GM23338 (cell line): Measurements from ENCODE around the gene UBA6. TPM values are rescaled to one million over a fixed set of nuclear protein-coding genes. Genes with fewer than 3 reads are reported as not detected.

ENCODE experiments used
- ATAC-seq: fragments of 200-7000 bp; cut with Tn5 transposase; 3 replicates; pipeline ENCODE4 v1.9.1; 2020
- DNase-seq: peaks from one replicate; pipeline ENCODE4 v3.0.0-alpha.2; 2015; ENCODE audit warnings: low spot score
- H2AFZ ChIP-seq: fragments of 200-600 bp; sonication (generic); 2 replicates; pipeline ENCODE4 v1.8.0; 2016; ENCODE audit warnings: antibody characterized with exemption, mild to moderate bottlenecking, moderate library complexity
- H3F3A ChIP-seq: fragments of 200-600 bp; sonication (generic); replicated peaks from 2 replicates; pipeline ENCODE4 v1.8.0; 2017; ENCODE audit warnings: antibody characterized with exemption, mixed run types, low read depth
- H3K27ac ChIP-seq: fragments of 200-600 bp; sonication (generic); 2 replicates; pipeline ENCODE4 v1.6.1; 2016; ENCODE audit warnings: low read depth
- H3K27me3 ChIP-seq: fragments of 200-600 bp; sonication (generic); 2 replicates; pipeline ENCODE4 v1.8.0; 2016; ENCODE audit warnings: mild to moderate bottlenecking, mixed run types, moderate library complexity; ENCODE audit not compliant: insufficient read depth
- H3K36me3 ChIP-seq: fragments of 200-600 bp; sonication (generic); 2 replicates; pipeline ENCODE4 v1.8.0; 2016; ENCODE audit warnings: mild to moderate bottlenecking; ENCODE audit not compliant: insufficient read depth
- H3K4me1 ChIP-seq: fragments of 200-600 bp; sonication (generic); 2 replicates; pipeline ENCODE4 v1.8.0; 2016; ENCODE audit warnings: mild to moderate bottlenecking, moderate library complexity; ENCODE audit not compliant: insufficient read depth
- H3K4me2 ChIP-seq: fragments of 200-600 bp; sonication (generic); 2 replicates; pipeline ENCODE4 v1.7.1; 2017; ENCODE audit warnings: mixed run types
- H3K4me3 ChIP-seq: fragments of 200-600 bp; sonication (generic); 2 replicates; pipeline ENCODE4 v1.6.1; 2016; ENCODE audit warnings: mixed run types
- H3K79me2 ChIP-seq: fragments of 200-600 bp; sonication (generic); replicated peaks from 2 replicates; pipeline ENCODE4 v1.8.0; 2017; ENCODE audit warnings: mild to moderate bottlenecking; ENCODE audit not compliant: insufficient read depth
- H3K9me2 ChIP-seq: fragments of 200-600 bp; sonication (generic); 2 replicates; pipeline ENCODE4 v1.8.0; 2017; ENCODE audit not compliant: insufficient read depth
- H4K20me1 ChIP-seq: fragments of 200-600 bp; sonication (generic); replicated peaks from 2 replicates; pipeline ENCODE4 v1.8.0; 2017; ENCODE audit warnings: mild to moderate bottlenecking; ENCODE audit not compliant: insufficient read depth
- H3K27ac Mint-ChIP-seq: 2 replicates; pipeline ENCODE4 v1.8.0; 2020; ENCODE audit warnings: inconsistent platforms, mild to moderate bottlenecking, moderate library complexity, mixed read lengths
- H3K27me3 Mint-ChIP-seq: 3 replicates; pipeline ENCODE4 v1.8.0; 2022; ENCODE audit warnings: low read depth, mild to moderate bottlenecking, moderate library complexity, mixed read lengths, inconsistent platforms; ENCODE audit not compliant: insufficient read depth, poor library complexity
- H3K36me3 Mint-ChIP-seq: 3 replicates; pipeline ENCODE4 v1.8.0; 2021; ENCODE audit warnings: low read depth, mild to moderate bottlenecking, inconsistent platforms, moderate library complexity, mixed read lengths
- H3K4me1 Mint-ChIP-seq: 3 replicates; pipeline ENCODE4 v1.8.0; 2020; ENCODE audit warnings: mild to moderate bottlenecking, inconsistent platforms, mixed read lengths
- H3K4me3 Mint-ChIP-seq: 3 replicates; pipeline ENCODE4 v1.8.0; 2021; ENCODE audit warnings: moderate library complexity, mild to moderate bottlenecking, inconsistent platforms, mixed read lengths
- H3K9me3 Mint-ChIP-seq: 3 replicates; pipeline ENCODE4 v1.8.0; 2020; ENCODE audit warnings: moderate library complexity, mild to moderate bottlenecking, inconsistent platforms, mixed read lengths
- CREB1 ChIP-seq: fragments of 250-450 bp; sonication (Bioruptor Pico); IDR thresholded peaks from 2 replicates; pipeline ENCODE4 v1.5.0; 2020; ENCODE audit warnings: low read depth, mild to moderate bottlenecking, moderate library complexity
- EZH2 ChIP-seq: fragments of 200-600 bp; sonication (generic); IDR thresholded peaks from one replicate; pipeline ENCODE4 v1.8.0; 2017; ENCODE audit warnings: antibody characterized with exemption, mild to moderate bottlenecking, low read depth; ENCODE audit not compliant: unreplicated experiment
- JUNB ChIP-seq: IDR thresholded peaks from one replicate; pipeline ENCODE4 v1.6.1; 2016; ENCODE audit warnings: antibody characterized with exemption; ENCODE audit not compliant: unreplicated experiment
- NANOG ChIP-seq: IDR thresholded peaks from 2 replicates; pipeline ENCODE4 v1.6.1; 2016; ENCODE audit warnings: antibody characterized with exemption, borderline replicate concordance
- POLR2AphosphoS5 ChIP-seq: IDR thresholded peaks from 2 replicates; pipeline ENCODE4 v1.6.1; 2016; ENCODE audit warnings: antibody characterized with exemption, low read depth
- STAT1 ChIP-seq: IDR thresholded peaks from one replicate; pipeline ENCODE4 v1.6.1; 2016; ENCODE audit warnings: antibody characterized with exemption; ENCODE audit not compliant: unreplicated experiment
- ZNF114 ChIP-seq: fragments of 250-450 bp; sonication (Bioruptor Pico); IDR thresholded peaks from 2 replicates; pipeline ENCODE4 v1.5.0; 2020; ENCODE audit warnings: mild to moderate bottlenecking, moderate library complexity
- ZNF331 ChIP-seq: fragments of 250-450 bp; sonication (Bioruptor Pico); IDR thresholded peaks from 2 replicates; pipeline ENCODE4 v1.5.0; 2020; ENCODE audit warnings: low read depth, mild to moderate bottlenecking, moderate library complexity
- polyA plus RNA-seq: library from polyadenylated mRNA; unstranded; fragments of >200 nt; fragmentation: Nextera tagmentation; extraction: Ambion mirVana; gene quantifications from 2 replicates; pipeline ENCODE4 v1.2.1, GENCODE V29; 2016
- total RNA-seq: library from RNA; depleted of rRNA; stranded (reverse); fragments of >200 nt; shearing (Covaris generic); gene quantifications from 2 replicates; pipeline ENCODE4 v1.2.3, GENCODE V29; 2014
- TF ChIP-seq, protein P1 (sequence below): IDR thresholded peaks from one replicate; pipeline ENCODE4 v1.6.1; 2018; ENCODE audit warnings: antibody characterized with exemption; ENCODE audit not compliant: unreplicated experiment
- TF ChIP-seq, protein P2 (sequence below), 2 experiments: fragments of 200-600 bp in 1 of 2; sonication (generic) in 1 of 2; conservative IDR thresholded peaks; 2 replicates each; pipeline versions ENCODE4 v1.5.1 to v1.6.1; 2016 to 2017; ENCODE audit warnings: antibody characterized with exemption in 2 of 2, low read depth in 2 of 2, mild to moderate bottlenecking in 2 of 2, moderate library complexity in 1 of 2

UBA6 gene
- total and polyA plus RNA-seq, 2 experiments from 2014 or later, result 17.6 to 77.3 TPM

DNA sequence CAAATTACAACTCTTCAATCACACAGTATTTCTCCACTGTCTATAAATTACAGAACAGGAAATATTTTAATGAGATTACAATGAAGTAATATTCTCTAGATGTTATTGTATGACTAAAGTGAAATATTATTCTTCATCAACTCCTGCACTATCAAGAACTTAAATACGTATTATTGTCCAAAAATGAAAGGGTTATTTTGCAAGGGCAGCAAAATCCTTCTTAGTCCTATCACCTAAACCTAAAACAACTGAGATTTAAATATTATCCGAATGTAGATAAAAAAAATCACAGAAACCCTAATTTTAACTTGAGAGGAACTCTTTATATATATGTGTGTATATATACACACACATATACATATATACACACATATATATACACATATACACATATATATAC lies 4.9 kb downstream of the UBA6 start (continued):
- TF ChIP-seq, protein P1, sequence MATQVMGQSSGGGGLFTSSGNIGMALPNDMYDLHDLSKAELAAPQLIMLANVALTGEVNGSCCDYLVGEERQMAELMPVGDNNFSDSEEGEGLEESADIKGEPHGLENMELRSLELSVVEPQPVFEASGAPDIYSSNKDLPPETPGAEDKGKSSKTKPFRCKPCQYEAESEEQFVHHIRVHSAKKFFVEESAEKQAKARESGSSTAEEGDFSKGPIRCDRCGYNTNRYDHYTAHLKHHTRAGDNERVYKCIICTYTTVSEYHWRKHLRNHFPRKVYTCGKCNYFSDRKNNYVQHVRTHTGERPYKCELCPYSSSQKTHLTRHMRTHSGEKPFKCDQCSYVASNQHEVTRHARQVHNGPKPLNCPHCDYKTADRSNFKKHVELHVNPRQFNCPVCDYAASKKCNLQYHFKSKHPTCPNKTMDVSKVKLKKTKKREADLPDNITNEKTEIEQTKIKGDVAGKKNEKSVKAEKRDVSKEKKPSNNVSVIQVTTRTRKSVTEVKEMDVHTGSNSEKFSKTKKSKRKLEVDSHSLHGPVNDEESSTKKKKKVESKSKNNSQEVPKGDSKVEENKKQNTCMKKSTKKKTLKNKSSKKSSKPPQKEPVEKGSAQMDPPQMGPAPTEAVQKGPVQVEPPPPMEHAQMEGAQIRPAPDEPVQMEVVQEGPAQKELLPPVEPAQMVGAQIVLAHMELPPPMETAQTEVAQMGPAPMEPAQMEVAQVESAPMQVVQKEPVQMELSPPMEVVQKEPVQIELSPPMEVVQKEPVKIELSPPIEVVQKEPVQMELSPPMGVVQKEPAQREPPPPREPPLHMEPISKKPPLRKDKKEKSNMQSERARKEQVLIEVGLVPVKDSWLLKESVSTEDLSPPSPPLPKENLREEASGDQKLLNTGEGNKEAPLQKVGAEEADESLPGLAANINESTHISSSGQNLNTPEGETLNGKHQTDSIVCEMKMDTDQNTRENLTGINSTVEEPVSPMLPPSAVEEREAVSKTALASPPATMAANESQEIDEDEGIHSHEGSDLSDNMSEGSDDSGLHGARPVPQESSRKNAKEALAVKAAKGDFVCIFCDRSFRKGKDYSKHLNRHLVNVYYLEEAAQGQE, result no peak
- TF ChIP-seq ZNF331 (no peak), CREB1 (no peak)

DNA sequence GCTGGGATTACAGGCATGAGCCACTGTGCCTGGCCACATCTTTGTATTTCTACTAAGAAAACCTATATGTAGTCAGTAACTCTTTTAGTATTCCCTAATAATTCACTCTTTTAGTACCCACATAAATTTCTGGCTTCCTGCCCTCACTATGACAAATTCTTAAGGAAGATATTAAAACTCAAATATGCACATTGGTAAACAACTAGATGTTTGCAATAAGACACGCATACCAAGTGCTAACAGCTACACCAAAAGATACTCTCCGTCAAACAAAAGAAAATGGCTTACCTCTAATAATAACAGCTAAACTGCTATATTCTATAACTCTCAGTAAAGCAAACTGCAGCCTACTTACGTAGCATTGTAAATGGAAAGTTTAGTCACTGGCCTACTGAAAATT lies 6.3 kb downstream of the UBA6 start:
- ATAC-seq, result no peak
- Mint-ChIP-seq H3K27ac (peak overlapping the region; percentile 34; the same call in 1 of the 2 replicates), H3K4me3 (no peak overlapping the region), H3K4me1 (peaks cover 1% of the 10 kb centered on the region; the same call in 1 of the 3 replicates), H3K27me3 (peaks cover 1% of the 10 kb centered on the region), H3K9me3 (no peaks in the 10 kb centered on the region), H3K36me3 (peaks cover 14% of the 10 kb centered on the region)
- Histone ChIP-seq H3K9me2 (no peaks in the 10 kb centered on the region), H3K4me1 (no peaks in the 10 kb centered on the region; the same call in 1 of the 2 replicates), H3F3A (no peaks in the 10 kb centered on the region), H3K27ac (no peak overlapping the region), H3K27me3 (no peaks in the 10 kb centered on the region), H2AFZ (no peak overlapping the region), H3K4me3 (no peak overlapping the region), H3K79me2 (peaks cover 87% of the 10 kb centered on the region), H4K20me1 (no peaks in the 10 kb centered on the region), H3K4me2 (no peak overlapping the region), H3K36me3 (peaks cover 7% of the 10 kb centered on the region; the same call in 1 of the 2 replicates)
- TF ChIP-seq ZNF331 (no peak), POLR2AphosphoS5 (no peak), NANOG (no peak), ZNF114 (CRISPR knock-in tag) (no peak), JUNB (no peak), CREB1 (no peak), STAT1 (no peak), EZH2 (no peak)
- TF ChIP-seq, protein P2, sequence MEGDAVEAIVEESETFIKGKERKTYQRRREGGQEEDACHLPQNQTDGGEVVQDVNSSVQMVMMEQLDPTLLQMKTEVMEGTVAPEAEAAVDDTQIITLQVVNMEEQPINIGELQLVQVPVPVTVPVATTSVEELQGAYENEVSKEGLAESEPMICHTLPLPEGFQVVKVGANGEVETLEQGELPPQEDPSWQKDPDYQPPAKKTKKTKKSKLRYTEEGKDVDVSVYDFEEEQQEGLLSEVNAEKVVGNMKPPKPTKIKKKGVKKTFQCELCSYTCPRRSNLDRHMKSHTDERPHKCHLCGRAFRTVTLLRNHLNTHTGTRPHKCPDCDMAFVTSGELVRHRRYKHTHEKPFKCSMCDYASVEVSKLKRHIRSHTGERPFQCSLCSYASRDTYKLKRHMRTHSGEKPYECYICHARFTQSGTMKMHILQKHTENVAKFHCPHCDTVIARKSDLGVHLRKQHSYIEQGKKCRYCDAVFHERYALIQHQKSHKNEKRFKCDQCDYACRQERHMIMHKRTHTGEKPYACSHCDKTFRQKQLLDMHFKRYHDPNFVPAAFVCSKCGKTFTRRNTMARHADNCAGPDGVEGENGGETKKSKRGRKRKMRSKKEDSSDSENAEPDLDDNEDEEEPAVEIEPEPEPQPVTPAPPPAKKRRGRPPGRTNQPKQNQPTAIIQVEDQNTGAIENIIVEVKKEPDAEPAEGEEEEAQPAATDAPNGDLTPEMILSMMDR (conservative IDR thresholded peaks at IDR 0.05; ENCODE audit: low read depth in 2 of 2), result no peak
- DNase-seq, result no peak
